Panc1 (cell line): ENCODE data around the gene TSPAN4. TPM values are rescaled to one million over a fixed set of nuclear protein-coding genes. Genes with fewer than 3 reads are reported as not detected.

Source experiments
- ATAC-seq: fragments of 200-7000 bp; cut with Tn5 transposase; 2 replicates; pipeline ENCODE4 v1.9.1; 2020; ENCODE audit warnings: mild to moderate bottlenecking, moderate library complexity
- BruUV-seq: library from RNA; stranded (reverse); fragments of 400-500 nt; replicated peaks from 2 replicates; lab custom pipeline; 2021; lab: Mats Ljungman, UMichigan
- CTCF ChIA-PET: fragments of 300-600 bp; sonication (Branson Sonifier 250); formaldehyde crosslinking; loops from one replicate; lab custom pipeline; 2022; ENCODE audit warnings: antibody characterized with exemption; lab: Charles Lee
- POLR2A ChIA-PET: fragments of 300-600 bp; sonication (Branson Sonifier 250); formaldehyde crosslinking; loops from one replicate; lab custom pipeline; 2022; ENCODE audit warnings: antibody characterized with exemption; lab: Charles Lee
- DNase-seq: peaks from one replicate; pipeline ENCODE4 v3.0.0-alpha.2; 2010; ENCODE audit warnings: low read depth, low spot score
- H3K27ac ChIP-seq: 2 replicates; pipeline ENCODE4 v1.5.1; 2011; ENCODE audit warnings: mild to moderate bottlenecking, low read length, inconsistent platforms
- H3K27me3 ChIP-seq: fragments of 200-500 bp; sonication (Bioruptor generic); 2 replicates; pipeline ENCODE4 v1.6.0; 2014; ENCODE audit warnings: low read length, inconsistent platforms; ENCODE audit not compliant: control insufficient read depth, insufficient read depth
- H3K36me3 ChIP-seq: fragments of 200-500 bp; sonication (Bioruptor generic); 2 replicates; pipeline ENCODE4 v1.5.1; 2014; ENCODE audit warnings: inconsistent platforms, mild to moderate bottlenecking, low read length, moderate library complexity; ENCODE audit not compliant: control insufficient read depth, insufficient read depth
- H3K4me1 ChIP-seq: 2 replicates; pipeline ENCODE4 v1.5.1; 2011; ENCODE audit warnings: inconsistent platforms, mild to moderate bottlenecking, low read length, moderate library complexity; ENCODE audit not compliant: control insufficient read depth, insufficient read depth
- H3K4me3 ChIP-seq, 2 experiments: 2 replicates each; pipeline ENCODE4 v1.5.1; 2011 to 2012; ENCODE audit warnings: low read depth in 2 of 2, low read length in 2 of 2, mild to moderate bottlenecking in 2 of 2, inconsistent platforms in 1 of 2, moderate library complexity in 1 of 2
- H3K9me3 ChIP-seq: fragments of 200-500 bp; sonication (Bioruptor generic); 2 replicates; pipeline ENCODE4 v1.5.1; 2014; ENCODE audit warnings: low read depth, mild to moderate bottlenecking, inconsistent platforms, low read length, moderate library complexity; ENCODE audit not compliant: control insufficient read depth, insufficient read depth
- POLR2AphosphoS5 ChIP-seq: IDR thresholded peaks from 2 replicates; pipeline ENCODE4 v1.6.1; 2012; ENCODE audit warnings: mild to moderate bottlenecking, low read depth, low read length, moderate library complexity
- REST ChIP-seq, 2 experiments: IDR thresholded peaks; 2 replicates each; pipeline ENCODE4 v1.6.1; 2011 to 2012; ENCODE audit warnings: low read depth in 2 of 2, control low read depth in 1 of 2, low read length in 1 of 2, mild to moderate bottlenecking in 1 of 2, moderate library complexity in 1 of 2; ENCODE audit not compliant: insufficient read depth in 1 of 2
- SIN3A ChIP-seq: IDR thresholded peaks from 2 replicates; pipeline ENCODE4 v1.6.1; 2012; ENCODE audit warnings: low read depth, mild to moderate bottlenecking, low read length, moderate library complexity, borderline replicate concordance; ENCODE audit not compliant: insufficient read depth
- TCF7L2 ChIP-seq: IDR thresholded peaks from 2 replicates; pipeline ENCODE4 v1.6.1; 2011; ENCODE audit warnings: mild to moderate bottlenecking, low read depth, low read length, inconsistent platforms
- in situ Hi-C: cut with HindIII; loops from 2 replicates; pipeline ENCODE4 v1.10.0; 2016; ENCODE audit warnings: low sequenced_read_pairs, low pct_unique_long_range_greater_than_20kb
- intact Hi-C: fragments of 100-400 bp; cut with micrococcal nuclease; formaldehyde crosslinking; loops from one replicate; pipeline ENCODE4 v1.10.0; 2022; ENCODE audit not compliant: unreplicated experiment
- total RNA-seq: library from RNA; stranded (reverse); gene quantifications from one replicate; pipeline ENCODE4 v1.2.1, GENCODE V29; 2021; ENCODE audit not compliant: unreplicated experiment
- TF ChIP-seq, protein P1 (sequence below): fragments of 450-650 bp; IDR thresholded peaks from 2 replicates; pipeline ENCODE4 v1.5.1; 2017; ENCODE audit warnings: mild to moderate bottlenecking

Gene TSPAN4
- total RNA-seq, 1 experiment from 2014 or later, result 187 TPM

- DNase-seq, result no peak
- ChIA-PET CTCF (interaction anchor here (0.7 kb wide), 1 partner anchor 8 kb away, joined by 4 read pairs; no protein-coding TSS in a partner anchor), POLR2A (interaction anchor here (0.6 to 0.9 kb wide), 2 partner anchors 13 to 26 kb away, joined by 3 read pairs; no protein-coding TSS in a partner anchor)
- ATAC-seq, result no peak
- Histone ChIP-seq H3K4me1 (peaks cover 55% of the 10 kb centered on the region), H3K4me3 (peak overlapping the region; percentile 80 to 88), H3K27ac (peak overlapping the region; percentile 89), H3K36me3 (0 out of 2 replicates have a peak, but pooled peaks cover 2% of the 10 kb centered on the region), H3K27me3 (no peaks in the 10 kb centered on the region), H3K9me3 (no peaks in the 10 kb centered on the region)
- in situ Hi-C loops, result no loop called here
- intact Hi-C loops, result no loop called here
- no TSS peak for BruUV-seq
- TF ChIP-seq, protein P1, sequence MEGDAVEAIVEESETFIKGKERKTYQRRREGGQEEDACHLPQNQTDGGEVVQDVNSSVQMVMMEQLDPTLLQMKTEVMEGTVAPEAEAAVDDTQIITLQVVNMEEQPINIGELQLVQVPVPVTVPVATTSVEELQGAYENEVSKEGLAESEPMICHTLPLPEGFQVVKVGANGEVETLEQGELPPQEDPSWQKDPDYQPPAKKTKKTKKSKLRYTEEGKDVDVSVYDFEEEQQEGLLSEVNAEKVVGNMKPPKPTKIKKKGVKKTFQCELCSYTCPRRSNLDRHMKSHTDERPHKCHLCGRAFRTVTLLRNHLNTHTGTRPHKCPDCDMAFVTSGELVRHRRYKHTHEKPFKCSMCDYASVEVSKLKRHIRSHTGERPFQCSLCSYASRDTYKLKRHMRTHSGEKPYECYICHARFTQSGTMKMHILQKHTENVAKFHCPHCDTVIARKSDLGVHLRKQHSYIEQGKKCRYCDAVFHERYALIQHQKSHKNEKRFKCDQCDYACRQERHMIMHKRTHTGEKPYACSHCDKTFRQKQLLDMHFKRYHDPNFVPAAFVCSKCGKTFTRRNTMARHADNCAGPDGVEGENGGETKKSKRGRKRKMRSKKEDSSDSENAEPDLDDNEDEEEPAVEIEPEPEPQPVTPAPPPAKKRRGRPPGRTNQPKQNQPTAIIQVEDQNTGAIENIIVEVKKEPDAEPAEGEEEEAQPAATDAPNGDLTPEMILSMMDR, result no peak
- TF ChIP-seq TCF7L2 (no peak), SIN3A (no peak), POLR2AphosphoS5 (no peak), REST (IDR thresholded peaks at IDR 0.05; ENCODE audit: insufficient read depth in 1 of 2, low read depth in 2 of 2, low read length in 1 of 2) (no peak)
These were observed 20.9 kb upstream of the TSPAN4 start for GRCh38 chr11:821512-822371.

DNA sequence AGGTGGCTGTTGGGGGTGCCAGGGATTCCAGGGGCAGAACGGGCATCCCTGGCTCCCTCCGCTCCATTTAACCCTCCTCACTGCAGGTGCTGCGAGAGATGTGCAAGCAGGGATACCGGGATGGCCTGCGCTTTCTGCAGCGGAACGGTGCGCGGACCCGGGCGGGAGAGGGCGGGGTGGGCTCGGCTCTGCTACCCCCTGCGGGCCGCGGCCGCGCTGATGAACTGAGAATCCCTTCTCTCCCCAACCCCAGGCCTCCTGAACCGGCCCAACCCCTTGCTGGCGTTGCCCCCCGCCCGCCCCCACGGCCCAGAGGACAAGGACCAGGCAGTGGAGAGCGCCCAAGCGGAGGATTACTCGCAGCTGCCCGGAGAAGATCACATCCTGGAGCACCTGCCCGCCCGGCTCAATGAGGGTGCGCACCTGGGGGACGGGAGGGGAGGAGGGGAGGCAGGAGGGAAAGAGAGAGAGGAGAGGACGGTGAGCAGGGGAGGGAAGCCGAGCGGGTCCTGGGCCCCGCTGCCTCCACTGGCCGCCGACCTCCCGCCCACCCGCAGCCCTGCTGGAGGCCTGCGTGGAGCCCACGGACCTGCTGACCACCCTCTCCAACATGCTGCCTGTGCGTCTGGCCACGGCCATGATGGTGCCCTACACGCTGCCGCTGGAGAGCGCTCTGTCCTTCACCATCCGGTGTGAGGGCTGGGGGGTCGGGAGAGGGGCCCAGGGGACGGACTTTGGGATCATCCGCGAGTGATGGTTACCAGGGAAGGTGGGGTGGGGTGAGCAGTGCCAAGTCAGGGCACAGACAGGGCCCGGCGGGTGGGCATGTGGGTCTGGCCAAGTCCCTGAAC, 19.0 kb upstream of the TSPAN4 start:
- in situ Hi-C loops (no loop called here), intact Hi-C loops (no loop called here)
- DNase-seq, result no peak
- H3K27ac ChIP-seq, result no peak overlapping the region
- ChIA-PET CTCF (no interaction called here), POLR2A (no interaction called here)
- no peaks in the 10 kb centered on the region for H3K27me3 ChIP-seq
- ATAC-seq, result no peak
- peaks cover 65% of the 10 kb centered on the region for H3K4me1 ChIP-seq
- H3K4me3 ChIP-seq, result no peak overlapping the region
- no peaks in the 10 kb centered on the region for H3K9me3 ChIP-seq
- TF ChIP-seq, protein P1, result no peak
- TF ChIP-seq SIN3A (no peak), REST (IDR thresholded peaks at IDR 0.05; ENCODE audit: insufficient read depth in 1 of 2, low read depth in 2 of 2, low read length in 1 of 2) (no peak), POLR2AphosphoS5 (no peak; the same call in none of the 2 replicates), TCF7L2 (no peak)
- no TSS peak for BruUV-seq
- 0 out of 2 replicates have a peak, but pooled peaks cover 2% of the 10 kb centered on the region for H3K36me3 ChIP-seq
